Smooth muscle cell (in vitro differentiated cells): Measurements from ENCODE around the gene FBXW8. TPM values are rescaled to one million over a fixed set of nuclear protein-coding genes. Genes with fewer than 3 reads are reported as not detected.

Experiments used
- DNase-seq: peaks from one replicate; lab custom pipeline; 2025; ENCODE audit not compliant: unreplicated experiment; lab: John Stamatoyannopoulos, UW
- H2AFZ ChIP-seq: fragments of 200-600 bp; sonication (generic); 2 replicates; pipeline ENCODE4 v1.6.0; 2016; ENCODE audit warnings: antibody characterized with exemption, low read depth, mild to moderate bottlenecking
- H3F3A ChIP-seq: fragments of 200-600 bp; sonication (generic); 2 replicates; pipeline ENCODE4 v1.6.0; 2017; ENCODE audit warnings: antibody characterized with exemption, low read depth
- H3K27ac ChIP-seq: fragments of 200-600 bp; sonication (generic); 2 replicates; pipeline ENCODE4 v1.5.1; 2016; ENCODE audit warnings: low read depth, mild to moderate bottlenecking
- H3K27me3 ChIP-seq: fragments of 200-600 bp; sonication (generic); 2 replicates; pipeline ENCODE4 v1.6.1; 2016; ENCODE audit warnings: low read depth, mild to moderate bottlenecking
- H3K36me3 ChIP-seq: fragments of 200-600 bp; sonication (generic); 2 replicates; pipeline ENCODE4 v1.5.1; 2016; ENCODE audit warnings: low read depth
- H3K4me1 ChIP-seq: fragments of 200-600 bp; sonication (generic); 2 replicates; pipeline ENCODE4 v1.5.1; 2016; ENCODE audit warnings: low read depth
- H3K4me2 ChIP-seq: fragments of 200-600 bp; sonication (generic); 2 replicates; pipeline ENCODE4 v1.6.0; 2016; ENCODE audit warnings: mild to moderate bottlenecking
- H3K4me3 ChIP-seq: fragments of 200-600 bp; sonication (generic); 2 replicates; pipeline ENCODE4 v1.5.1; 2016; ENCODE audit warnings: mild to moderate bottlenecking
- H3K79me2 ChIP-seq: fragments of 200-600 bp; sonication (generic); 2 replicates; pipeline ENCODE4 v1.6.0; 2016; ENCODE audit warnings: low read depth, mild to moderate bottlenecking
- H3K9ac ChIP-seq: fragments of 200-600 bp; sonication (generic); 2 replicates; pipeline ENCODE4 v1.6.0; 2016; ENCODE audit warnings: low read depth
- H3K9me3 ChIP-seq: fragments of 200-600 bp; sonication (generic); replicated peaks from 2 replicates; pipeline ENCODE4 v1.5.1; 2016; ENCODE audit warnings: low read depth
- H4K20me1 ChIP-seq: fragments of 200-600 bp; sonication (generic); 2 replicates; pipeline ENCODE4 v1.6.0; 2016; ENCODE audit warnings: low read depth
- CTCF ChIP-seq: fragments of 200-600 bp; sonication (generic); IDR thresholded peaks from 2 replicates; pipeline ENCODE4 v1.5.1; 2017; ENCODE audit warnings: borderline replicate concordance, mild to moderate bottlenecking, antibody characterized with exemption; ENCODE audit not compliant: insufficient read depth, poor library complexity, severe bottlenecking
- WGBS: methylation state at CpG from one replicate; pipeline ENCODE4 v1.1.7; 2016; ENCODE audit warnings: low lambda C conversion rate; 5-methylcytosine and 5-hydroxymethylcytosine counted together
- polyA plus RNA-seq: library from polyadenylated mRNA; unstranded; fragments of >200 nt; fragmentation: Nextera tagmentation; extraction: Ambion mirVana; gene quantifications from 2 replicates; pipeline ENCODE4 v1.2.1, GENCODE V29; 2016
- total RNA-seq: library from RNA; depleted of rRNA; stranded (reverse); fragments of >200 nt; gene quantifications from 2 replicates; pipeline ENCODE4 v1.2.3, GENCODE V29; 2014

FBXW8 gene
- total and polyA plus RNA-seq, 2 experiments from 2014 or later, result 16.9 to 18.3 TPM

DNA sequence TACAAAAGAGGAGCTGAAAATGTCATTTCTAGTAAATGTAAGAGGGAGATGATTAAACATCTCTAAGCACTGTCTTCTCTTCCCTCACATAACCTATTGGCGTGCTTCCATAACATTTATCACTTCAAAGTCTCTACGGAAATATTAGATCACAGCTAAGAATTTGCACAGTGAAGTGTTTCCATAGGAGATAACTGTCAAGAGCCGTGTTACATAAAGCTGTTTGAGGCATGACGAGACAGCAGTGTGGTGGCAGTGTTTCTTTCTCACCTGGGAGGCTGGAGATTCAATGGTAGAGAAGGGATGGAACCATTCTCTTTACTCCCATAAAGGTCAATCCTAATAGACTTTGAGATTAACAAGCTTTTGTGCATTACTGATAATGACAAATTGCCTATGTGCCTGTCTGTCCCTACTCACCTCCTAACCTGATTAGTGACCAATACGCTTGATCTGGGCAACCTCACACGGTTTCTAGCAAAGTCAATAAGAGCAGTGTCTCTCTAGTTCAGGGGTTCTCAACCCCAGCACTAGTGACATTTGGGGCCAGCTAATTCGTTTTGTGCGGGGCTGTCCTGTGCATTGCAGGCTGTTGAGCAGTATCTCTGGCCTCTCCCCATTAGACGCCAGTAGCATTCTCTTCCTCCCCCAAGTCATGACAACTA lies 35.3 kb downstream of the FBXW8 start:
- H3F3A ChIP-seq, result no peaks in the 10 kb centered on the region
- H2AFZ ChIP-seq, result no peak overlapping the region
- H3K27me3 ChIP-seq, result no peaks in the 10 kb centered on the region
- H3K9me3 ChIP-seq, result peaks cover 10% of the 10 kb centered on the region
- 91% methylated on average over 9 of the region's 9 CpGs for WGBS
- H3K4me3 ChIP-seq, result no peak overlapping the region
- DNase-seq, result no peak
- H3K27ac ChIP-seq, result no peak overlapping the region
- H3K9ac ChIP-seq, result no peak overlapping the region
- H3K36me3 ChIP-seq, result peaks cover 10% of the 10 kb centered on the region
- no peaks in the 10 kb centered on the region for H3K4me1 ChIP-seq
- no peak overlapping the region for H3K4me2 ChIP-seq
- no peak for TF ChIP-seq CTCF
- H3K79me2 ChIP-seq, result peaks cover 9% of the 10 kb centered on the region
- H4K20me1 ChIP-seq, result peaks cover 72% of the 10 kb centered on the region

DNA sequence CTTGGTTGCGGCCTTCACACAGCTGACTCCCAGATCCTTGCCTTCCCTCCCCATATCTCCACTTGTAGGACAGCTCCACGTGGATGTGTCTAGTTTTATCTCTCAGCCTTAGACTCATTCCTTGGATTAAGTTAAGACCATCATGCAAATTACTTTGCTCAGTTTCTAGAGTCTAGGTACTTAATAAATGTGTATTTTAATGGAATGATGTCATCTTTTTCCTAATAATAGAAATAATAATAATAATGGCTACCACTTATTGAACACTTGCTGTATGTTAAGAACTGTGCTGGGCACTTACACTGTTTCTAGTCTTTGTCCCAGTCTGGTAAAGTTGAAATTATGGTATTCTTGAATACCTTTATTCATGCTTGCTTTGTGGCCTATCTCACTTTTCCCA lies 37.5 kb downstream of the FBXW8 start:
- no peaks in the 10 kb centered on the region for H3K27me3 ChIP-seq
- no peaks in the 10 kb centered on the region for H3F3A ChIP-seq
- H3K4me1 ChIP-seq, result no peaks in the 10 kb centered on the region
- H3K9me3 ChIP-seq, result peaks cover 3% of the 10 kb centered on the region
- DNase-seq, result no peak
- H3K79me2 ChIP-seq, result peaks cover 4% of the 10 kb centered on the region
- H3K4me2 ChIP-seq, result no peak overlapping the region
- no peak for TF ChIP-seq CTCF
- H2AFZ ChIP-seq, result no peak overlapping the region
- H4K20me1 ChIP-seq, result peaks cover 63% of the 10 kb centered on the region
- H3K9ac ChIP-seq, result no peak overlapping the region
- 73% methylated on average over 2 of the region's 2 CpGs for WGBS
- H3K4me3 ChIP-seq, result no peak overlapping the region
- H3K36me3 ChIP-seq, result peaks cover 5% of the 10 kb centered on the region
- no peak overlapping the region for H3K27ac ChIP-seq

DNA sequence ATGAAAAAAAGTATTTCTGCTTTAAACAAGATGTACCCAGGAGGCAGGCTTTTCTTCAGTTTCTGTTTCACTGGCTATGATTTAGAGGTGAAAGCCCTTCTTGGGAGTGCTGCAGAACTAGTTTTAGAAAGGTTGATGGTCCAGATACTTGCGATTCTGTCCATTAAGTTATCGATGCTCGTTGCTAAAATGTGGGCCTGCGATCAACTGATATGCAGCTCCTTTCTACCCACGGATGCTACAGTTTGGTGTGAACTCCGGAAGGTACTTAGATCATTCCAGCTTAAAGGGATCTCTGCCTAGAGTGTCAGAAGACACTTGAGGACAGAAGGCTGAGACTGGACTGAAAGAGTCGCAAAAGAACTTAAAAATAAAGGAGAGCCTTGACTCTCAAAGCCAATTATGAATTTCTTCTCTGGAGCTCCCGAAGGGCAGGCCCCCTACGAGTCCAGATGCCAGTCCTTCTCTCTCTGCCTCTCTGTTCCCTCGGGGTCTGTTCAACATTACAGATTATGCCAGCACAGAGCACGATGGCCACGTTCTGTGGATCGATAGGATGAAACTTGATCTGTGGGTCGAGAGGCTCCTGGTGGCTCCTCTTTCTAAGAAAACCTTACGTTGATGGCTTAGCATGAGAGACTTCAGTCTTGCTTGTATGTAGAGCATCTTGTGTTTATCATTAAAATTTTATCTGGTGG lies 40.0 kb downstream of the FBXW8 start:
- Histone ChIP-seq H3K4me2 (no peak overlapping the region), H4K20me1 (peaks cover 54% of the 10 kb centered on the region), H3F3A (no peaks in the 10 kb centered on the region), H3K27me3 (no peaks in the 10 kb centered on the region), H2AFZ (no peak overlapping the region), H3K36me3 (peaks cover 3% of the 10 kb centered on the region), H3K9me3 (no peaks in the 10 kb centered on the region), H3K27ac (no peak overlapping the region), H3K4me3 (no peak overlapping the region), H3K79me2 (no peaks in the 10 kb centered on the region), H3K4me1 (no peaks in the 10 kb centered on the region), H3K9ac (no peak overlapping the region)
- 91% methylated on average over 15 of the region's 15 CpGs for WGBS
- DNase-seq, result no peak
- TF ChIP-seq CTCF, result no peak
